ENCODE measurements around the gene DENND5A.
A peak's percentile ranks its signal among the peaks of the same experiment; 100 is the strongest.

- peak in 1 of 4 experiments; percentile 5 for TF ChIP-seq CTCF (IDR thresholded peaks at IDR 0.05)
- no peak for TF ChIP-seq POLR2A (IDR thresholded peaks at IDR 0.05)
Observed at GRCh38 chr11:9091044-9091922, 173.9 kb downstream of the DENND5A start, which contains the start of gene SCUBE2.
